Inflammatory macrophage treated with lipopolysaccharide for 1 hour (primary cell): ENCODE results near the gene FILIP1.

Source experiments
- DNase-seq, 2 donors: peaks; one replicate each; pipeline ENCODE4 v3.0.0-alpha.2; 2020 to 2022

The FILIP1 gene

GRCh38 chr6:75374961-75375400 is 118.6 kb downstream of the FILIP1 start:
- DNase-seq: no peak

- no peak for DNase-seq
Observed at GRCh38 chr6:75372884-75373283, 120.7 kb downstream of the FILIP1 start.

GRCh38 chr6:75370011-75370410 is 123.6 kb downstream of the FILIP1 start:
- no peak for DNase-seq

GRCh38 chr6:75368864-75369402 is 124.7 kb downstream of the FILIP1 start:
- DNase-seq: no peak

GRCh38 chr6:75368151-75368779 is 125.3 kb downstream of the FILIP1 start:
- no peak for DNase-seq

- no peak for DNase-seq
Observed at GRCh38 chr6:75363304-75363703, 130.3 kb downstream of the FILIP1 start.

GRCh38 chr6:75353644-75354043 is 140.0 kb downstream of the FILIP1 start:
- DNase-seq: no peak

GRCh38 chr6:75351570-75351969 is 142.0 kb downstream of the FILIP1 start:
- no peak for DNase-seq

- DNase-seq: no peak
Observed at GRCh38 chr6:75350808-75351207, 142.8 kb downstream of the FILIP1 start.

GRCh38 chr6:75350156-75350555 is 143.4 kb downstream of the FILIP1 start:
- no peak for DNase-seq

GRCh38 chr6:75349262-75349984 is 144.2 kb downstream of the FILIP1 start:
- peak in 1 of 2 donors; percentile 4 for DNase-seq

- no peak for DNase-seq
Observed at GRCh38 chr6:75348882-75349261, 144.7 kb downstream of the FILIP1 start.

GRCh38 chr6:75347898-75348610 is 145.5 kb downstream of the FILIP1 start:
- DNase-seq: no peak

- DNase-seq: no peak
Observed at GRCh38 chr6:75345413-75345812, 148.2 kb downstream of the FILIP1 start.

GRCh38 chr6:75344455-75344854 is 149.1 kb downstream of the FILIP1 start:
- DNase-seq: no peak

- no peak for DNase-seq
Observed at GRCh38 chr6:75344021-75344420, 149.6 kb downstream of the FILIP1 start.

GRCh38 chr6:75337835-75338580 is 155.6 kb downstream of the FILIP1 start:
- DNase-seq: no peak

- no peak for DNase-seq
Observed at GRCh38 chr6:75334266-75335040, 159.1 kb downstream of the FILIP1 start.

GRCh38 chr6:75333676-75334200 is 159.9 kb downstream of the FILIP1 start:
- DNase-seq: no peak

- no peak for DNase-seq
Observed at GRCh38 chr6:75331151-75331550, 162.4 kb downstream of the FILIP1 start.

- DNase-seq: no peak
Observed at GRCh38 chr6:75329703-75330102, 163.9 kb downstream of the FILIP1 start.

- no peak for DNase-seq
Observed at GRCh38 chr6:75327807-75328206, 165.8 kb downstream of the FILIP1 start.
